ENCODE measurements around the gene TRNP1. TPM values are rescaled to one million over a fixed set of nuclear protein-coding genes. Genes with fewer than 3 reads are reported as not detected.
A peak's percentile ranks its signal among the peaks of the same experiment; 100 is the strongest.

Gene TRNP1
- total RNA-seq, 4 donors from 2014 or later = 1.9 to 12.2 (median 3.2) TPM; not detected in 1

GRCh38 chr1:27026621-27027574, 33.4 kb downstream of the TRNP1 start:
- H3K27me3 ChIP-seq = no peaks in the 10 kb centered on the region
- no peak overlapping the region for H3K4me3 ChIP-seq
- DNase-seq = peak in 1 of 3 donors; percentile 24
- no peaks in the 10 kb centered on the region for H3K36me3 ChIP-seq
- H3K9me3 ChIP-seq = no peaks in the 10 kb centered on the region
- no peak overlapping the region for H3K27ac ChIP-seq
- TF ChIP-seq POLR2A (IDR thresholded peaks at IDR 0.05) = no peak
- TF ChIP-seq, protein P1, sequence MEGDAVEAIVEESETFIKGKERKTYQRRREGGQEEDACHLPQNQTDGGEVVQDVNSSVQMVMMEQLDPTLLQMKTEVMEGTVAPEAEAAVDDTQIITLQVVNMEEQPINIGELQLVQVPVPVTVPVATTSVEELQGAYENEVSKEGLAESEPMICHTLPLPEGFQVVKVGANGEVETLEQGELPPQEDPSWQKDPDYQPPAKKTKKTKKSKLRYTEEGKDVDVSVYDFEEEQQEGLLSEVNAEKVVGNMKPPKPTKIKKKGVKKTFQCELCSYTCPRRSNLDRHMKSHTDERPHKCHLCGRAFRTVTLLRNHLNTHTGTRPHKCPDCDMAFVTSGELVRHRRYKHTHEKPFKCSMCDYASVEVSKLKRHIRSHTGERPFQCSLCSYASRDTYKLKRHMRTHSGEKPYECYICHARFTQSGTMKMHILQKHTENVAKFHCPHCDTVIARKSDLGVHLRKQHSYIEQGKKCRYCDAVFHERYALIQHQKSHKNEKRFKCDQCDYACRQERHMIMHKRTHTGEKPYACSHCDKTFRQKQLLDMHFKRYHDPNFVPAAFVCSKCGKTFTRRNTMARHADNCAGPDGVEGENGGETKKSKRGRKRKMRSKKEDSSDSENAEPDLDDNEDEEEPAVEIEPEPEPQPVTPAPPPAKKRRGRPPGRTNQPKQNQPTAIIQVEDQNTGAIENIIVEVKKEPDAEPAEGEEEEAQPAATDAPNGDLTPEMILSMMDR (IDR thresholded peaks at IDR 0.05) = no peak
- H3K4me1 ChIP-seq = peaks cover 0 to 9% (median 1%) of the 10 kb centered on the region in 4 donors

DNA sequence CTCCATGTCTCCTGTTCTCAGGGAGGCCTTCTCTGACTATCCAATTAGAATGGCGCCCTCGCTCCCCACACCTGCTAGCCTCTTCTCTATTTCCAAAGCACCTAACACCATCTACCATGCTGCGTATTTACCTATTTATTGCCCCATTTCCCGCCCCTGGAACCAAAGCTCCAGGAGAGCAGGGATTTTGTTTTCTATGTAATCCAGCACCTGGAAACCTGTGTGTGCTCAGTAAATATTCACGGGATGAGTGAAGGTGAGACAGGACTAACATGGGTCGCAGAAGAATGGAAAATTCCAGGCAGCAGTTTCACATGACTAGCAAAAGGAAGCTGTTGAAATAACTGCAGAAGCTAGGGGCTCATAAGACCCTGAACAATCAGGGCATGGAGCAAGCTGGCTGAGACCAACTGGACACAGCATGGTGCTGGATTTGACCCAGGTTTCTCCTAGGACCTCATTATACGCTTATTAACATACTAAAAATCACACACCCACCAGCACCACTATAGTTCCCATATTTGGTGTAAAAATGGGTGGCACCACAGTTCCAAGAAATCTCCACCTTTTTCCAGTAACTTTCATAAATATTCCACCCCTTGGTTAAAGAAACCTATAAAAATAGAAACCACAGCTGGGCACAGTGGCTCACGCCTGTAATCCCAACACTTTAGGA, 34.2 kb downstream of the TRNP1 start:
- Histone ChIP-seq H3K4me1 (peaks cover 0 to 13% (median 1%) of the 10 kb centered on the region in 4 donors), H3K4me3 (no peak overlapping the region), H3K27me3 (no peaks in the 10 kb centered on the region), H3K27ac (no peak overlapping the region), H3K36me3 (no peaks in the 10 kb centered on the region), H3K9me3 (no peaks in the 10 kb centered on the region)
- no peak for DNase-seq
- TF ChIP-seq, protein P1 (IDR thresholded peaks at IDR 0.05) = no peak
- TF ChIP-seq POLR2A (IDR thresholded peaks at IDR 0.05) = no peak

DNA sequence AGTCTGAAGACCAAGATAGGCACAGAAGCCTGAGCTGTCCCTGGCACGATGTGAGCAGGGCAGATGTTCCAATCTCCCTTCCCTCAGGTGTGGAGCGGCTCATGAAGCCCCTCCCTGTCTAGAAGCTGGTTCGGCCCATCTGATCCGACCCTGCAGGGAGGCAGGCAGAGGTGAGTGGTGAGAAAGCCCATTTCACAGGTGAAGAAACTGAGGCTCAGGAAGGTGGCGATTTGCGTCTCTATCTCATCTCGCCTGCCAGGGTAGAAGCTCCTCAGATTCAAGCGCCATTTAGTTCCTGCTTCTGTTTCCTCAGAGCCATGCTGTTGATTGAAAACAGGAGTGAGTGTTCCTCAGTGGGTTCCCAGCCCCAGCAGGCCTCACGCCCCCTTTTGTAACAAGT, 36.0 kb downstream of the TRNP1 start:
- no peak overlapping the region for H3K27ac ChIP-seq
- no peaks in the 10 kb centered on the region for H3K27me3 ChIP-seq
- no peak overlapping the region for H3K4me3 ChIP-seq
- H3K4me1 ChIP-seq = peaks cover 0 to 13% (median 1%) of the 10 kb centered on the region in 4 donors
- DNase-seq = no peak
- H3K9me3 ChIP-seq = no peaks in the 10 kb centered on the region
- TF ChIP-seq POLR2A (IDR thresholded peaks at IDR 0.05) = no peak
- TF ChIP-seq, protein P1 (IDR thresholded peaks at IDR 0.05) = no peak
- no peaks in the 10 kb centered on the region for H3K36me3 ChIP-seq

- peaks cover 0 to 13% (median 1%) of the 10 kb centered on the region in 4 donors for H3K4me1 ChIP-seq
These were observed 38.0 kb downstream of the TRNP1 start for GRCh38 chr1:27031235-27032118.

More at GRCh38 chr1:27031235-27032118, 38.0 kb downstream of the TRNP1 start:
- H3K36me3 ChIP-seq = no peaks in the 10 kb centered on the region
- TF ChIP-seq POLR2A (IDR thresholded peaks at IDR 0.05) = peak in 1 of 2 donors; percentile 15
- TF ChIP-seq, protein P1 (IDR thresholded peaks at IDR 0.05) = no peak
- peak overlapping the region in 3 of 4 donors; percentile 12 to 44 (median 43) for H3K4me3 ChIP-seq
- H3K27me3 ChIP-seq = no peaks in the 10 kb centered on the region
- H3K27ac ChIP-seq = peak overlapping the region in 3 of 4 donors; percentile 30 to 72 (median 41)
- H3K9me3 ChIP-seq = no peaks in the 10 kb centered on the region
- peak in 2 of 3 donors; percentile 81 to 90 for DNase-seq

Data from Peyer's patch (tissue), 4 donors.